Fibroblast of upper back skin (primary cell): ENCODE results near the gene PNMA3.
"Not testable (repeated sequence)": the region's sequence is repeated elsewhere in the genome, so short reads cannot be mapped to it uniquely, and the experiment has no call there.

Source experiments
- DNase-seq: peaks from one replicate; pipeline ENCODE4 v3.0.0-alpha.2; 2013

PNMA3 gene, protein sequence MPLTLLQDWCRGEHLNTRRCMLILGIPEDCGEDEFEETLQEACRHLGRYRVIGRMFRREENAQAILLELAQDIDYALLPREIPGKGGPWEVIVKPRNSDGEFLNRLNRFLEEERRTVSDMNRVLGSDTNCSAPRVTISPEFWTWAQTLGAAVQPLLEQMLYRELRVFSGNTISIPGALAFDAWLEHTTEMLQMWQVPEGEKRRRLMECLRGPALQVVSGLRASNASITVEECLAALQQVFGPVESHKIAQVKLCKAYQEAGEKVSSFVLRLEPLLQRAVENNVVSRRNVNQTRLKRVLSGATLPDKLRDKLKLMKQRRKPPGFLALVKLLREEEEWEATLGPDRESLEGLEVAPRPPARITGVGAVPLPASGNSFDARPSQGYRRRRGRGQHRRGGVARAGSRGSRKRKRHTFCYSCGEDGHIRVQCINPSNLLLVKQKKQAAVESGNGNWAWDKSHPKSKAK

DNA sequence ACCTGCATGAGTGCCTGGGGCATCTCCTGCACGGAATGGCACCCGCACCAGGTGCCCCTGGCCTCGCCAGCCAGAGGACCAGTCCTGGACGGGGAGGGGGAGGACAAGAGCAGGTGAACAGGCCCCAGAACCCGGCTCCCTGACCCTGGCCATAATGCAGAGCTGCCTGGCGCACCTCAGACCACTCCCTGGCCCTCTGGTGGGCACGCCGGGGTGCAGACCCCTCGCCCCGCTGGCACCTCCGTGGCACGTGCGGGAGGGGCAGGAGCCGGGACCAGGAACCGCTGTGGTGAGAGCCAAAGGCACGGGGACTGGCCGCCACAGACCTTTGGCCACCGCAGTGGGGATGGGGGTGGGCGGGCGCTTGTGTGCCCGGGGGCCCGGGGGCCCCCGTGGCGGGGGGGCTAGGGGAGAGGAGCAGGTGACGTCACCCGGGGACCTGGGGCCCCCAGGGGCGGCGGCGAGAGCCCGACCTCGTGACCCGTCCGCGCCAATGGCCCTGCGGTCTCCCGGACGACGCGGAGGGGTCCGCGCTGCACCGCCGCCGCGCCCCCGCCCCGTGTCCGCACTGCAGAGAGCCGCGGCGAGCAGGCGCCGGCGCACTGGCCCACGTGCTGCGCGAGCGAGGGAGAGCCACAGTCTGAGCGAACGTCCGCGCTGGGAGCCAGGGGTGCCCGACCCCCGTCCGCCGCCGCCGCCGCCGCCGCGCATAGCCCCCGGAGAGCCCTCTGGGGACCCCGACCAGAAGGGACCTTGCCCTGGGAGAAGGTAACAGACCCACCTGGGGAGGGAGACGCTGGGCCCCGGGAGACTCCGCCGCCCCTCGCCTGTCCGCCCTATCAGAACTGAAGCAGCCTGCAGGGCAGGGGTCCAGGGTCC lies at the start of gene PNMA3:
Gene PNMA3, plus strand, starts transcription at position 600 of the 879 bp plus-strand sequence. CDS start 586 bp downstream, outside the sequence.
- no peak for DNase-seq

DNA sequence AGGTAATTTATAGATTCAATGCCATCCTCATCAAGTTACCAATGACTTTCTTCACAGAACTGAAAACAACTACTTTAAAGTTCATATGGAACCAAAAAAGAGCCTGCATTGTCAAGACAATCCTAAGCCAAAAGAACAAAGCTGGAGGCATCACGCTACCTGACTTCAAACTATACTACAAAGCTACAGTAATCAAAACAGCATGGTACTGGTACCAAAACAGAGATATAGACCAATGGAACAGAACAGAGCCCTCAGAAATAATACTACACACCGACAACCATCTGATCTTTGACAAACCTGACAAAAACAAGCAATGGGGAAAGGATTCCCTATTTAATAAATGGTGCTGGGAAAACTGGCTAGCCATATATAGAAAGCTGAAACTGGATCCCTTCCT lies 39.1 kb upstream of the PNMA3 start:
- DNase-seq = not testable (repeated sequence)

DNA sequence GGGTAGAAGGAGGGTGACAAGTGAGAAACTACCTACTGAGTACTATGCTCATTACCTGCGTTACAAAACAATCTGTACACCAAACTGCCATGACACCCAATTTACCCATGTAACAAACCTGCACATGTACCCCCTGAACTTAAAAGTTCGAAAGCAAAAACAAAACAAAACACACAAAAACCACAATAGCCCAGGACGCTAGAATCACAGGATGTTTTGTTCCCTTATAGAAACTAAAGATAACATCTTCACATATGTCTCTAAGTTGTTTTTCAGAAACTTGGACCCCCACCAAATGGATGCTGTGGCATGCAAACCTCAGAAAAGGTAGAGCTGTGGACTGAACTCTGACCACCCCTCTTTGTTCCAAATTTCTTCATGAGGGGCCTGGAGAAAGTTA lies 37.1 kb upstream of the PNMA3 start:
- no peak for DNase-seq

DNA sequence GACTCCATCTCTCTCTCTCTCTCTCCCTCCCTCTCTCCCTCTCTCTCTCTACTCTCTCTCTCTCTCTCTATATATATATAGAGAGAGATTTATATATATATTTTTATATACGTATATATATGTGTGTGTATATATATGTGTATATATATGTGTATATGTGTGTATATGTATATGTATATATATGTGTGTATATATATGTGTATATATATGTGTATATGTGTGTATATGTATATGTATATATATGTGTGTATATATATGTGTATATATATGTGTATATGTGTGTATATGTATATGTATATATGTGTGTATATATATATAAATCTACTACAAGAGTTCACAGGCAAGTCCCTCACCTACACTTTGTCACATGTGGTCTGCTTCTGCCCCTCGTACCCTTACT lies 29.8 kb upstream of the PNMA3 start:
- not testable (repeated sequence) for DNase-seq

DNA sequence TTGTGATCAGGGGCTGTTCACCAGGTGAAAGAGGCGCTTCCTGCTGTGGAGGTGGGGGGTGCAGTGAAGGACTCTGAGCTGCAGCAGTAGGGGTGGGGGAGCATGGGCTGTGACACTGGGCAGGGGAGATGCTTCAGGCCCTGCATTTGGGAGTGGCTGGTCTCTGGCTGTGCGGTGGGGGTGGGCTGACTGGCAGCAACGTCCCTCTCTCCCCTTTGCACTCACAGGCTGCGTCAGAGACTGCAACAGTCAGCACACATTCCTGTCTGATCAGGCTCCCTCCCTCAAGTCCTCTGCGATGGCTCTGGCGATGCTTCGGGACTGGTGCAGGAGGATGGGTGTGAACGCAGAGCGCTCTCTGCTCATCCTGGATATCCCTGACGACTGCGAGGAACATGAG lies 27.8 kb upstream of the PNMA3 start:
- DNase-seq = not testable (repeated sequence)

DNA sequence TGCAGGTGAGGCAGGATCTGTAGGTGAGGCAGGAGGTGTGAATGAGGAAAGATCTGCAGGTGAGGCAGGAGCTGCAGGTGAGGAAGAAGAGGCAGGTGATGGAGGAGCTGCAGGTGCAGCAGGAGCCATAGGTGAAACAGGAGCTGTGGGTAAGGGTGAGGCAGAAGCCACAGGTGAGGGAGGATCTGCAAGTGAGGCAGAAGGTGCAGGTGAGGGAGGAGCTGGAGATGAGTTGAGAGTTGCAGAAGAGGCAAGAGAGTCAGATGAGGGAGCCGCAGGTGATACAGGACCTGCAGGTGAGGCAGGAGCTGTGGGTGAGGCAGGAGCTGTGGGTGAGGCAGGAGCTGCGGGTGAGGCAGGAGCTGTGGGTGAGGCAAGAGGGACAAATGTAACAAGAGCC lies 27.1 kb upstream of the PNMA3 start:
- DNase-seq = no peak

DNA sequence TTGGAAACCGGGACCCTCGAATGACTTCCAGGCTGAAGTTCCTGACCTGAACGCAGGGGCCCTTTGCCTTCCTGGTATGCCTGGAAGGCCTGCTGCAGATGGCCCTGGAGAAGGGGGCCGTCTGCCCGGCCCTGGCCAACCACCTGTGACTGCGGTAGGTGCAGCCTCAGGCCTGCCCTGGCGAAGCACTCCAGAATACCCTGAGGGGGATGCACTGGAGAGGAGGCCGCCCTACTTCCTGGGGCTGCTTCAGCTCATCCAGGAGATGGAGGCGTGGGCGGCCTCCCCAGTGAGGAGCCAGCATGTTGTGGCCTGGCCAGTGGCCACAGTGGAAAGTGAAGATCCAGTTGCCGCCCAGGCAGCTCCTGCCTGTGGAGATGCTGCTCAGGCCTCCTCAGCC lies 26.4 kb upstream of the PNMA3 start:
- DNase-seq = no peak

DNA sequence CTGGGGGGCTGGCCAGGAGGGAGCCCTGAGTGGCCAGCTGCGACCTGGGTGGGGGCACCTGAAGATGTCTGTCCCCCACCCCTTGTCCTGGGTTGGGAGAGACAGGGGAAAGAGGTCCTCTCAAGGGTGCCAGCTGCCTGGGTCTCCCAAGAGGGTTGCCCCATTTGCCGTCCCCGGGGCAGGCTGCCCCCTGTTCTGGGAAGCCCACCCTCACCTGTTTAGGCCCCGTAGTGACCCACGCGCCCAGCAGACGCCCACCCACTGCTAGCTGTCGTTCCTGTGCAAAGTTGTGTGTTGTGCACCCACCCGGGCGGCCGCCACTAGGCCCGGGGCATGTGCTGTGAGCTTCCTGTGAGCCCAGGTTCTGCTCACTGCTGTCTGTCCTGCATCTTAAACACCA lies 25.5 kb upstream of the PNMA3 start:
- DNase-seq = no peak

DNA sequence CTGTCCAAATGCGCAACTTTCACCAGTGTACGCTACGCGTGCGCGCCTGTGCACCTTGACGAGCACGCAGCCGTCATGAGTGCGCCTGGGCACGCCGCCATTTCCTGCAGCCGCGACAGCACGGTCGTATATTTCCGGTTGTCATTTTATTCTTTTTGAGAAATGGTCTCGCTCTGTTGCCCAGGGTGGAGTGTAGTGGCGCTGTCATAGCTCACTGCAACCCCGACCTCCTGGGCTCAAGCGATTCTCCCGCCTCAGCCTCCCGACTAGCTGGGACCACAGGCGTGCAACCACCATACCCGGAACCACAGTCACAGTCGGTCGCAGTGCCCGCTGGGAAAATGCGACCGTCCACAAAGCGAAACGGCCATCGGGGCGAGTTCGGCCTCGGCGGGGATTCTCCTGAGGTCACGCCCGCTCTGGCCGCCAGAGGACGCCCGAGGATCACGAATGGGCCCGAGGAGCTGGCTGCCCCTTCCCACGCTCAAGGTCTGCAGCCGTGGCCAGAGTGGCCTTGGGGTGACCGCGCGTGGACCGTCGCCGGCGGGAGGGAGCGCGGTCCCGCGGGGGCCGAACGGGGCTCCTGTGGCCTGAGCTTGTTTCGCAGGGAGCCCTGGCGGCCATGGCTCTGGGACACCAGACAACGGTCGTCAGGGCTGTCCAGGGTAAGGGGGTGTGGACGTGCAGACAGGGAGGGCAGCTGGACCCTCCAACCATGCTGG lies 23.7 kb upstream of the PNMA3 start:
- DNase-seq = peak; percentile 49

DNA sequence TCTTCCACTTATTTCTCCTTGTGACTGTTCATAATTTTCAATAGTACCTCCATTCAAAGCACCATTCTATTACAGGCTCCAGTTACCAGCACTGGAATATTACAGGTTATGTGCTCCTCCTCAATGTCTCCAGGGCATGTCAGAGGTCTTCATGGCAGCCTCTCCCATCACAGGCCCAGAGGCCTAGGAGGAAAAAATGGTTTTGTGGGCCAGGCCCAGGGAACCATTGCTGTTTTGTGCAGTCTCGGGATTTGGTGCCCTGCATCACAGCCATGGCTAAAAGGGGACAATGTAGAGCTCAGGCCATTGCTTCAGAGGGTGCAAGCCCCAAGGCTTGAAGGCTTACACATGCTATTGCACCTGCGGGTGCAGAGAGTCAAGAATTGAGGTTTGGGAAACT lies 7.2 kb upstream of the PNMA3 start:
- no peak for DNase-seq

DNA sequence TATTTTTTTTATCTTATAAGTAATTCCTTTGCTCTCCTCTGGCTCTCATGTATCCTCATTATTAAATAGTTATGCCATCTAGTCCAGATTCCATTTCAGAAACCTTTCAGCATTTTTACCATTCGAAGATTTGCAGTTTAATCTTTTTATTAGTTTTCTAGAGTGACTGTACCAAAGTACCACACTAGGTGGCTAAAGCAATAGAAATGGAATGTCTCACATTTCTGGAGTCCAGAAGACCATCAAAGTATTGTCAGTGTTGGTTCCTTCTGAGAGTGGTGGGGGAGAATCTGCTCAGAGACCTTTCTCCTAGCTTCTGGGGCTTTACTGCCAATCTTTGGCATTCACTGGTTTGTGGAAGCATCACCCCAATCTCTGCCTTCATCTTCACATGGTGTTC lies 3.7 kb upstream of the PNMA3 start:
- no peak for DNase-seq

DNA sequence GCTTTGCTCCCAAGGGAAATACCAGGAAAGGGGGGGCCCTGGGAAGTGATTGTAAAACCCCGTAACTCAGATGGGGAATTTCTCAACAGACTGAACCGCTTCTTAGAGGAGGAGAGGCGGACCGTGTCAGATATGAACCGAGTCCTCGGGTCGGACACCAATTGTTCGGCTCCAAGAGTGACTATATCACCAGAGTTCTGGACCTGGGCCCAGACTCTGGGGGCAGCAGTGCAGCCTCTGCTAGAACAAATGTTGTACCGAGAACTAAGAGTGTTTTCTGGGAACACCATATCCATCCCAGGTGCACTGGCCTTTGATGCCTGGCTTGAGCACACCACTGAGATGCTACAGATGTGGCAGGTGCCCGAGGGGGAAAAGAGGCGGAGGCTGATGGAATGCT lies 1.0 kb downstream of the PNMA3 start:
- DNase-seq = no peak

DNA sequence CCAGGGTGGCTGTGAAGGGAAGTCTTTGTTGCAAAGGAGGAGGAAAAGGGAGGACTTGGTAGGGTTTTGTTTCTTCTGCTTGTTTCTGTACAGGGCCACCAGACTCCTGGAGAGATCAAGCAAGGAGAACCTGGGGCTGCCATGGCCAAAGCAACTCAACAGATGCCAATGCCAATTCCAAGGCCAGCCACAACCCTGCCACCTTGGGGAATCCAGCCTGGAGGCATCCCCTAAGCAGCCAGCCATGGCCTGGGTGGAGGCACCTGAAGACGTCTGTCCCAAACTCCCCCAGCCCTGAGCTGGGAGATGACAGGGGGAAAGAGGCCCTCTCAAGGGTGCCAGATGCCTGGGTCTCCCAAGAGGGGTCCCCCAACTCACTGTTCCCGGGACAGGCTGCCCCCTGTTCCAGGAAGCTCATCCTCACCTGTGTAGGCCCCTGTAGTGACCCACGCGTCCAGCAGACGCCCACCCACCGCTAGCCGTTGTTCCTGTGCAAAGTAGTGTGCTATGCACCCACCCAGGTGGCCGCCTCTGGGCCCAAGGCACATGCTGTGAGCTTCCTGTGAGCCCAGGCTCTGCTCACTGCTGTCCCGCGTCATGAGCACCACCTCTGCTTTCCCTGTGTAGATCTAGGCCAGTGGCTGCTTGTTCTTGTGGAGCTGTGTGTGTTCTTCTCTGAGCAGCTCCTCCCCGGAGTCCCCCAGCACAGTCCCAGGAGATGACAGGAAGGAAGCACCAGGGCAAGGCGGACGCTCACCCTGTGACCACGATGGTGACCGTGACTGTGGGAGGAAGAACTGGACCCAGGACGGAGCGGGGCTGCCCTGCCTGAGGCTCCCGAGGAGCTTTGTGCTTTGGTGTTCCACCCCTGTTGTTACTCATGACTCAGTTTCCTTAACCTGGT lies 3.2 kb downstream of the PNMA3 start:
- DNase-seq = no peak

DNA sequence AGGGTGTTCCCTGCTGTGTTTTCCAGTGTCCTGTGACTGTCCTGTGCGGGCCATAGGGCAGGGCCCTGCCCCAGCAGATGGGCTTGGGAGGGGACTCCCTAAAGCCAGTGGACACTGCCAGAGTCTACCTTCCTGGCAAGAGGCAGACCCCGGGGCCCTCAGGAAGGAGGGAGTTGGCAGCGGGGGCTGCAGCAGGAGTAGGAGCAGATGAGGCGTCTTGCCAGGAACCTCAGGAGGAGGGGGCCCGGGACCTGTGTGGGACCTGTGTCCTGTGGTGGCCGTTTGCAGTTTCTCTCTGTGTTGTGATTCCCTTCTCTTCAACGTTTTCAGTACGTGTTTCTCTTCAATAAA lies 3.8 kb downstream of the PNMA3 start:
- no peak for DNase-seq

DNA sequence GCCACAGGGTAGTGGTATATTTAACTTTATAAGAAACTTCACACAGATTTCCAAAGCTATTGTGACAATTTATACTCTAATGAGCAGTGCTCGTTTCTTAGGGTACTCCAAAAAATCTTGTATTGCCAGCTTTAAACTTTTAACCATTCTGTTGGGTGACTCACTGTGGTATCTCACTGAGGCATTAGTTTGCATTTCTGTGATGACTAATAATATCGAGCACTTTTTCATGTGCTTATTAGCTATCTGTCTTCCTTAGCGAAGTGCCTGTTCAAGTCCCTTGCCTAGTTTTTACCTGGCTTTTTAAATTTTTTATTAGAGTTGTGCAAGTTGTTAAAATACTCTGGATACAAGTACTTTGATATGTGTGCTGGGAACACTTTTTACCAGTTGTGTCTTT lies 5.5 kb downstream of the PNMA3 start:
- DNase-seq = peak; percentile 48

DNA sequence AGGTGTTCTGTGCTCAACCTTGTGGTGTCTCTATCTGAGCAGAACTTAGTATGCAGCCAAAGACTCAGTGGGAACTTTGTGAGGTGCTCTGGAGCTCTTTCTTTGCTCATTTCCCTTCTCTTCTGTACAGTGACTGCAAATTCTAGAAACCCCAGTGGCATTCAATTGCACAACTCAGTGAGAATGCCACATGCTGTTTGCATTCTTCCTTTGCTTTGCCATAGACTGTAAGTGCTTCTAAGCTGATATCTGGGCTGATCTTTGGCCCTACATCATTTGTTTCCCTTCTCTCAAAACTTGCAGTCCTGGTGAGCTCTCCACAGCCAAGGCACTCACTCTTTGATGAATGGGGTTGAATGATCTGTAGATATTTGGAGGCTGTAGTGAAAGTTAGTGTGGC lies 7.0 kb downstream of the PNMA3 start:
- DNase-seq = peak; percentile 17

DNA sequence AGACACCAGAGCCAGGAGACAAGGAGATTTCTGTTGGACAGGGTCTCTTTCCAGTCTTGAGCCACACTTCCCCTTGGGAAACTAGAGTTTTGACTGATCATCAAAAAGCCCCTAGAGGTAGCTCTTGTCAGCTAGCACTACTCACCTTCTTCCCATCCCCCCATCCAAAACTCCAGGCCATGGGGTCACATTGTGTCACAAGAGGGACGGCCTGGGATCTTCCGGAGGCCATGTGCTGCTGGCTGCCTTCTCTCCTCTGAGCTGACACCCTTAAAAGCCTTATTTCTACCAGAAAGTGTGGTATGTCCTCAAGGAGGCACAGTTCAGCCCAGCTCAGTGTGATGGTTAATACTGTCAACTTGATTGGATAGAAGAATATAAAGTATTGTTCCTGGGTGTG lies 7.8 kb downstream of the PNMA3 start:
- no peak for DNase-seq

DNA sequence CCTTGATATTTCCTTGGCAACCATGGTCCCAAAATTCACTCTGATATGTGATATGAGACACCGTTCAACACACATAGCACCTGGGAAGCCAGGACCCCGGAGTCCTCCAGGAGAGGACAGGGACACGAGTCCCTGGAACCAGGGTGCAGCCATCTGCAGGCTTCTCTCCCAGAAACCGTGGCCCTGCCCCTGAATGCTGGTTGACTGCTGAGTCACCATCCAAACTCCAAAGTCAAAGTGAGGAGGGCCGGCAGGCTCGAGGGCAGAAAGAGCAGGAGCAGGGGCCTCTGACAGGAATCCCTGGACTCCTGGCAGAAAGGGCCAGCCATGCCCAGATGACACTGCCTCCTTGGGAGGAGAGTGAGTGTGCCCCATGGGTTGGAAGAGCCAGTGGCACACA lies 9.1 kb downstream of the PNMA3 start:
- DNase-seq = no peak

DNA sequence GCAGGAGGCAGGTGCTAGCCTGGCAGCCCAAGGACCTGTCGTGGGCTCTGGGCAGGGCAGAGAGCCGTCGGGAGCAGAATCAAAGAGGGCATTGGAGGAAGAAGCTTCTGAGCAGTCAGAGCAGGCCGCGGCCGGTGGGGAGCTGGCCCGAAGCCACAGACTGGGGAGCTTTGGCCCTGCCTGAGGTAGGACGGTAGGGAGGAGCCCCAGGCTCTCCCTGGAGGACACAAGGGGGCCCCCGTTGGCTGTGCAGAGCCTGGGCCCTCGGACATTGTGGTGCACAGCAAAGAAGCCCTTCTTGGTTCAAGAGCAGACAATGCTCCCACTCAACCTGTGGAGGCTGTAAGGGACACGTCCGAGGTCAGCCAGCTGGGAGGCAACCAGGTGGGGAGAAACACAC lies 10.1 kb downstream of the PNMA3 start:
- DNase-seq = not testable (repeated sequence)

DNA sequence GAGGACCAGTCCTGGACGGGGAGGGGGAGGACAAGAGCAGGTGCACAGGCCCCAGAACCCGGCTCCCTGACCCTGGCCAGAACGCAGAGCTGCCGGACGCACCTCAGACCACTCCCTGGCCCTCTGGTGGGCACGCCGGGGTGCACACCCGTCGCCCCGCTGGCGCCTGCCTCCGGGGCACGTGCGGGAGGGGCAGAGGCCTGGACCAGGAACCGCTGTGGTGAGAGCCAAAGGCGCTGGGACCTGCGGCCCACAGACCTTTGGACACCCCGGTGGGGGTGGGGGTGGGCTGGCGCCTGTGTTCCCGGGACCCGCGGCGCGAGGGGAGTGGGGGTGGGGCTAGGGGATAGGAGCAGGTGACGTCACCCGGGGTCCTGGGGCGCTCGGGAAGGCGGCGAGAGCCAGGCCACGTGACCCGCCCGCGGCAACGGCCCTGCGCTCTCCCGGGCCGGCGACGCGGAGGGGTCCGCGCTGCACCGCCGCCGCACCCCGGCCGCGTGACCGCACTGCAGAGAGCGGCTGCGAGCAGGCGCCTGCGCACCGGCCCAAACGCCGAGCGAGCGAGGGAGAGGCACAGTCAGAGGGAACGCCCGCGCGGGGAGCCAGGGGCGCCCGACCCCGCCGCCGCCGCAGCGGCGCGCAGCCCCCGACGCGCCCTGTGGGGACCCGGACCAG lies 15.8 kb downstream of the PNMA3 start, which contains the start of gene PNMA6A:
Gene PNMA6A, plus strand, starts transcription at position 546 of the 675 bp plus-strand sequence. CDS start 609 bp downstream, outside the sequence.
- DNase-seq = not testable (repeated sequence)

DNA sequence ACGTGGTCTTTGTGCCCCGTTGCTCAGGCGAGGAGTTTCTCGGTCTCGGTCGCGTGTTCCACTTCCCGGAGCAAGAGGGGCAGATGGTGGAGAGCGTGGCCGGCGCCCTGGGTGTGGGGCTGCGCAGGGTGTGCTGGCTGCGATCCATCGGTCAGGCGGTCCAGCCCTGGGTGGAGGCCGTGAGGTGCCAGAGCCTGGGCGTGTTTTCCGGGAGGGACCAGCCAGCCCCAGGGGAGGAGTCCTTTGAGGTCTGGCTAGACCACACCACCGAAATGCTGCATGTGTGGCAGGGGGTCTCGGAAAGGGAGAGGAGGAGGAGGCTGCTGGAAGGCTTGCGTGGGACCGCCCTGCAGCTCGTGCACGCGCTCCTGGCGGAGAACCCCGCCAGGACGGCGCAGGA lies 17.1 kb downstream of the PNMA3 start:
- DNase-seq = not testable (repeated sequence)
